ENCODE data around the gene GFRA4.

- TF ChIP-seq CTCF (conservative IDR thresholded peaks at IDR 0.05; ENCODE audit: low read depth, low read length) (no peak), EZH2 (IDR thresholded peaks at IDR 0.05; ENCODE audit: borderline replicate concordance, low read depth, low read length, poor library complexity, severe bottlenecking) (no peak)
Observed at GRCh38 chr20:3647473-3647872, 15.7 kb downstream of the GFRA4 start.

All from A673 (cell line).